GM12878 (cell line): Measurements from ENCODE around the gene PTAFR. TPM values are rescaled to one million over a fixed set of nuclear protein-coding genes. Genes with fewer than 3 reads are reported as not detected.

Experiments used
- ATAC-seq: fragments of 200-7000 bp; cut with Tn5 transposase; 3 replicates; pipeline ENCODE4 v1.9.1; 2020; ENCODE audit warnings: mild to moderate bottlenecking, moderate library complexity
- BruUV-seq: library from RNA; stranded (reverse); fragments of 400-500 nt; replicated peaks from 2 replicates; lab custom pipeline; 2021; lab: Mats Ljungman, UMichigan
- CTCF ChIA-PET: fragments of 300-600 bp; sonication (Branson Sonifier 250); formaldehyde crosslinking; extraction: SDS; loops from one replicate; lab custom pipeline; 2021; ENCODE audit warnings: inconsistent platforms; lab: Yijun Ruan, JAX
- POLR2A ChIA-PET: fragments of 350-600 bp; formaldehyde crosslinking; extraction: SDS; loops from one replicate; lab custom pipeline; 2021; ENCODE audit warnings: inconsistent platforms; lab: Charles Lee
- RAD21 ChIA-PET: fragments of 300-600 bp; sonication (Branson Sonifier 250); formaldehyde crosslinking; loops from one replicate; lab custom pipeline; 2023; ENCODE audit warnings: antibody characterized with exemption; ENCODE audit not compliant: unreplicated experiment; lab: Charles Lee
- SMC1A ChIA-PET: fragments of 300-600 bp; sonication (Branson Sonifier 250); formaldehyde crosslinking; loops from one replicate; lab custom pipeline; 2023; ENCODE audit not compliant: unreplicated experiment, uncharacterized antibody; lab: Charles Lee
- DNase-seq: peaks from one replicate; pipeline ENCODE4 v3.0.0-alpha.2; 2011; ENCODE audit warnings: low read depth, low spot score
- FAIRE-seq: peaks from 3 replicates; lab custom pipeline; 2011; peaks lifted over from hg19 to GRCh38; lab: Jason Lieb, UNC
- H2AFZ ChIP-seq: 2 replicates; pipeline ENCODE4 v1.6.0; 2011; ENCODE audit warnings: low read depth, low read length, control low read depth; ENCODE audit not compliant: control insufficient read depth
- H3K27ac ChIP-seq: 2 replicates; pipeline ENCODE4 v1.5.1; 2011; ENCODE audit warnings: control low read depth; ENCODE audit not compliant: control insufficient read depth, insufficient read depth
- H3K27me3 ChIP-seq, 2 experiments: replicated peaks in 1 of 2; 2 replicates each; pipeline versions ENCODE4 v1.6.0 to v1.6.1; 2011; ENCODE audit warnings: low read length in 1 of 2; ENCODE audit not compliant: control insufficient read depth in 2 of 2, insufficient read depth in 2 of 2
- H3K36me3 ChIP-seq, 2 experiments: 2 replicates each; pipeline ENCODE4 v1.5.1; 2011; ENCODE audit warnings: low read length in 1 of 2; ENCODE audit not compliant: control insufficient read depth in 2 of 2, insufficient read depth in 2 of 2
- H3K4me1 ChIP-seq: 2 replicates; pipeline ENCODE4 v1.6.1; 2011; ENCODE audit warnings: mild to moderate bottlenecking, low read length, moderate library complexity, mixed read lengths; ENCODE audit not compliant: control insufficient read depth, insufficient read depth
- H3K4me2 ChIP-seq: 2 replicates; pipeline ENCODE4 v1.6.0; 2011; ENCODE audit warnings: control low read depth; ENCODE audit not compliant: control insufficient read depth, insufficient read depth
- H3K4me3 ChIP-seq: fragments of 200-600 bp; sonication (generic); 2 replicates; pipeline ENCODE4 v1.5.1; 2016
- H3K79me2 ChIP-seq: 2 replicates; pipeline ENCODE4 v1.6.0; 2011; ENCODE audit warnings: low read length; ENCODE audit not compliant: control insufficient read depth, insufficient read depth
- H3K9ac ChIP-seq: 2 replicates; pipeline ENCODE4 v1.8.0; 2011; ENCODE audit warnings: low read length, control low read depth, mixed read lengths; ENCODE audit not compliant: control insufficient read depth, insufficient read depth
- H3K9me3 ChIP-seq: replicated peaks from 3 replicates; pipeline ENCODE4 v1.5.1; 2011; ENCODE audit warnings: mild to moderate bottlenecking, low read length; ENCODE audit not compliant: control insufficient read depth, insufficient read depth
- H4K20me1 ChIP-seq: 2 replicates; pipeline ENCODE4 v1.6.0; 2011; ENCODE audit not compliant: control insufficient read depth, insufficient read depth
- CREB1 ChIP-seq: IDR thresholded peaks from 2 replicates; pipeline ENCODE4 v1.6.1; 2012; ENCODE audit warnings: low read depth, mild to moderate bottlenecking, inconsistent platforms
- EGR1 ChIP-seq, 2 experiments: IDR thresholded peaks; 1 replicate in 1 of 2; 2 replicates in 1 of 2; pipeline ENCODE4 v1.6.1; 2011 to 2012; ENCODE audit warnings: low read depth in 2 of 2, low read length in 2 of 2, borderline replicate concordance in 1 of 2, mild to moderate bottlenecking in 1 of 2, moderate library complexity in 1 of 2
- JUND ChIP-seq: IDR thresholded peaks from 2 replicates; pipeline ENCODE4 v1.6.1; 2012; ENCODE audit warnings: low read depth, mild to moderate bottlenecking, low read length, improper control_type of control experiment, moderate library complexity
- YBX1 ChIP-seq: fragments of 450-650 bp; IDR thresholded peaks from 2 replicates; pipeline ENCODE4 v1.6.1; 2016; ENCODE audit warnings: antibody characterized with exemption
- ZNF384 ChIP-seq: IDR thresholded peaks from 2 replicates; pipeline ENCODE4 v1.6.1; 2012; ENCODE audit warnings: low read depth, mild to moderate bottlenecking, low read length, improper control_type of control experiment, borderline replicate concordance
- ZNF592 ChIP-seq: fragments of 450-650 bp; IDR thresholded peaks from 2 replicates; pipeline ENCODE4 v1.6.1; 2017; ENCODE audit warnings: mild to moderate bottlenecking, moderate library complexity
- ZNF622 ChIP-seq: fragments of 450-650 bp; IDR thresholded peaks from 2 replicates; pipeline ENCODE4 v1.6.1; 2017; ENCODE audit warnings: mild to moderate bottlenecking, inconsistent platforms
- WGBS: methylation state at CpG from one replicate; pipeline ENCODE4 v1.1.6; 2016; ENCODE audit warnings: low lambda C conversion rate; ENCODE audit not compliant: insufficient replicate concordance, insufficient coverage; ENCODE audit errors: missing lambda C conversion rate; 5-methylcytosine and 5-hydroxymethylcytosine counted together
- in situ Hi-C: fragments of 300-500 bp; cut with MboI; formaldehyde crosslinking; loops from 9 replicates; pipeline ENCODE4 v1.14.3; 2018; ENCODE audit warnings: mixed read lengths
- intact Hi-C: fragments of 100-400 bp; cut with micrococcal nuclease; formaldehyde crosslinking; loops from one replicate; pipeline ENCODE4 v1.14.2; 2022; ENCODE audit not compliant: unreplicated experiment
- polyA plus RNA-seq, 11 experiments: library from polyadenylated mRNA; depleted of rRNA in 4 of 11; unstranded in 6 of 11; stranded (reverse) in 5 of 11; fragments of >200 nt; fragmentation: Nextera tagmentation in 4 of 11; fragmentation: Illumina TruSeq in 1 of 11; extraction: Ambion mirVana in 4 of 11; extraction: Trizol in 1 of 11; gene quantifications; 1 replicate in 1 of 11; 2 replicates in 10 of 11; pipeline versions ENCODE4 v1.2.1 to v1.2.3, GENCODE V29; 2011 to 2016; ENCODE audit warnings: inconsistent platforms in 2 of 11, missing spikeins in 2 of 11, low read depth in 1 of 11
- total RNA-seq, 4 experiments: library from RNA; depleted of rRNA in 3 of 4; stranded (reverse); fragments of >200 nt in 3 of 4; fragmentation: Illumina TruSeq in 1 of 4; extraction: Trizol in 1 of 4; gene quantifications; 2 replicates each; pipeline versions ENCODE4 v1.2.1 to v1.2.3, GENCODE V29; 2013 to 2021
- TF ChIP-seq, protein P1 (sequence below): fragments of 450-650 bp; IDR thresholded peaks from 2 replicates; pipeline ENCODE4 v1.6.1; 2014; ENCODE audit warnings: mild to moderate bottlenecking

Gene PTAFR
- total and polyA plus RNA-seq, 10 of the 15 experiments (the other 5 are each of a cell fraction or from before 2014, with no cell fraction given) = 17.5 to 251 (median 27.7) TPM

- H3K9me3 ChIP-seq = peaks cover 2% of the 10 kb centered on the region; the same call in 2 of the 3 replicates
- H4K20me1 ChIP-seq = no peaks in the 10 kb centered on the region
- DNase-seq = no peak
- no peak overlapping the region for H3K9ac ChIP-seq
- no peak overlapping the region for H3K27ac ChIP-seq
- BruUV-seq = no TSS peak
- 44% methylated on average over 8 of the region's 8 CpGs for WGBS
- peaks cover 8 to 9% of the 10 kb centered on the region in 2 experiments for H3K36me3 ChIP-seq
- ATAC-seq = peak; percentile 21; the same call in 2 of the 3 replicates
- RAD21 ChIA-PET = interaction anchor here (2.1 kb wide), 1 partner anchor 102 kb away, joined by 5 read pairs; no protein-coding TSS in a partner anchor
- no peak for FAIRE-seq
- no peak overlapping the region for H3K4me2 ChIP-seq
- no peaks in the 10 kb centered on the region for H3K79me2 ChIP-seq
- CTCF ChIA-PET = interaction anchor here (0.7 to 1.8 kb wide), 2 partner anchors 10 to 45 kb away, joined by 3 to 5 read pairs; no protein-coding TSS in a partner anchor
- H3K4me3 ChIP-seq = no peak overlapping the region
- SMC1A ChIA-PET = interaction anchor here (3.5 to 22.7 kb wide), 2 partner anchors 10 to 103 kb away, joined by 15 to 445 read pairs; partner anchors contain the start of gene EYA3
- peaks cover 20% of the 10 kb centered on the region for H3K4me1 ChIP-seq
- no peaks in the 10 kb centered on the region for H3K27me3 ChIP-seq
- POLR2A ChIA-PET = no interaction called here
- intact Hi-C loops (no loop called here), in situ Hi-C loops (no loop called here)
- TF ChIP-seq, protein P1, sequence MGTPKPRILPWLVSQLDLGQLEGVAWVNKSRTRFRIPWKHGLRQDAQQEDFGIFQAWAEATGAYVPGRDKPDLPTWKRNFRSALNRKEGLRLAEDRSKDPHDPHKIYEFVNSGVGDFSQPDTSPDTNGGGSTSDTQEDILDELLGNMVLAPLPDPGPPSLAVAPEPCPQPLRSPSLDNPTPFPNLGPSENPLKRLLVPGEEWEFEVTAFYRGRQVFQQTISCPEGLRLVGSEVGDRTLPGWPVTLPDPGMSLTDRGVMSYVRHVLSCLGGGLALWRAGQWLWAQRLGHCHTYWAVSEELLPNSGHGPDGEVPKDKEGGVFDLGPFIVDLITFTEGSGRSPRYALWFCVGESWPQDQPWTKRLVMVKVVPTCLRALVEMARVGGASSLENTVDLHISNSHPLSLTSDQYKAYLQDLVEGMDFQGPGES = no peak
- TF ChIP-seq JUND (no peak), ZNF592 (no peak), CREB1 (no peak), YBX1 (no peak), ZNF384 (no peak), EGR1 (IDR thresholded peaks at IDR 0.05; ENCODE audit: borderline replicate concordance in 1 of 2, low read depth in 2 of 2, low read length in 2 of 2) (no peak), ZNF622 (no peak)
- no peak overlapping the region for H2AFZ ChIP-seq
Measured at GRCh38 chr1:28193701-28194161, 17.2 kb upstream of the PTAFR start.
